Neural cell (in vitro differentiated cells): Measurements from ENCODE around the gene SAMD4A.

Experiments used
- RAD21 ChIP-seq: fragments of 450-650 bp; conservative IDR thresholded peaks from 2 replicates; pipeline ENCODE4 v1.6.1; 2014; ENCODE audit warnings: antibody characterized with exemption, mild to moderate bottlenecking, moderate library complexity
- TF ChIP-seq, protein P1 (sequence below): fragments of 450-650 bp; IDR thresholded peaks from 2 replicates; pipeline ENCODE4 v1.5.1; 2014; ENCODE audit warnings: antibody characterized with exemption, mild to moderate bottlenecking, moderate library complexity; ENCODE audit not compliant: poor library complexity, severe bottlenecking

DNA sequence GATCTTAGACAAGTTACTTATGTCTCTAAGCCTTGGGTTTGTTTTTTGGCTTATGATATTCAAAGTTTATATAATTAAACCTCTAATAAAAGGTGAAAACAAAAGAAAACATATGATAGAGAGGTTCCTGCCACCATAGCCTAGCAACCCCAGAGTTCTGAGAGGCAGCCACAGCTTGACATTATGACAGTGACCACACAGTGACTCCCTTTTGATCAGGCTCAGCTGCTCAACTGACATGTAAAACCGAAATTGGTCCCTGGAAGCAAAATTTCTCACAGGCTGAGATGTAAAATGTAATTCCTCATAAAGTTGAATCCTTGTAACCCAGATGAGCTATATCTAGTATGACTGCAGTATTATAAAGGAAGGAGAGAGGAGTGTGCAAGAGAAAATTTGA, 227.2 kb downstream of the SAMD4A start:
- no peak for TF ChIP-seq RAD21
- TF ChIP-seq, protein P1, sequence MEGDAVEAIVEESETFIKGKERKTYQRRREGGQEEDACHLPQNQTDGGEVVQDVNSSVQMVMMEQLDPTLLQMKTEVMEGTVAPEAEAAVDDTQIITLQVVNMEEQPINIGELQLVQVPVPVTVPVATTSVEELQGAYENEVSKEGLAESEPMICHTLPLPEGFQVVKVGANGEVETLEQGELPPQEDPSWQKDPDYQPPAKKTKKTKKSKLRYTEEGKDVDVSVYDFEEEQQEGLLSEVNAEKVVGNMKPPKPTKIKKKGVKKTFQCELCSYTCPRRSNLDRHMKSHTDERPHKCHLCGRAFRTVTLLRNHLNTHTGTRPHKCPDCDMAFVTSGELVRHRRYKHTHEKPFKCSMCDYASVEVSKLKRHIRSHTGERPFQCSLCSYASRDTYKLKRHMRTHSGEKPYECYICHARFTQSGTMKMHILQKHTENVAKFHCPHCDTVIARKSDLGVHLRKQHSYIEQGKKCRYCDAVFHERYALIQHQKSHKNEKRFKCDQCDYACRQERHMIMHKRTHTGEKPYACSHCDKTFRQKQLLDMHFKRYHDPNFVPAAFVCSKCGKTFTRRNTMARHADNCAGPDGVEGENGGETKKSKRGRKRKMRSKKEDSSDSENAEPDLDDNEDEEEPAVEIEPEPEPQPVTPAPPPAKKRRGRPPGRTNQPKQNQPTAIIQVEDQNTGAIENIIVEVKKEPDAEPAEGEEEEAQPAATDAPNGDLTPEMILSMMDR: no peak
